ENCODE data around the gene ITM2B. TPM values are rescaled to one million over a fixed set of nuclear protein-coding genes. Genes with fewer than 3 reads are reported as not detected.
"Not testable (repeated sequence)": the region's sequence is repeated elsewhere in the genome, so short reads cannot be mapped to it uniquely, and the experiment has no call there.

ITM2B gene
- total and polyA plus RNA-seq, 11 donors, result 255 to 772 (median 489) TPM

GRCh38 chr13:48194379-48194754 lies 38.6 kb upstream of the ITM2B start:
- no peaks in the 10 kb centered on the region for H3K27me3 ChIP-seq
- 68 to 77% (median 73%) methylated on average over 3 of the region's 3 CpGs for WGBS, 4 donors
- TF ChIP-seq CTCF (IDR thresholded peaks at IDR 0.05), result no peak
- TF ChIP-seq POLR2A (IDR thresholded peaks at IDR 0.05), result no peak
- intact Hi-C loops (cut with DNase I), result no loop called here
- H3K4me1 ChIP-seq, result peaks cover 0 to 24% (median 0%) of the 10 kb centered on the region in 12 donors
- DNase-seq, result no peak
- H3K4me3 ChIP-seq, result no peak overlapping the region
- peak overlapping the region in 1 of 12 donors; percentile 24 for H3K27ac ChIP-seq
- H3K9me3 ChIP-seq, result no peaks in the 10 kb centered on the region
- peak in 2 of 4 donors; percentile 28 to 55 for ATAC-seq
- no peaks in the 10 kb centered on the region for H3K36me3 ChIP-seq

- Histone ChIP-seq H3K9me3 (no peaks in the 10 kb centered on the region), H3K27me3 (no peaks in the 10 kb centered on the region), H3K4me1 (peaks cover 0 to 6% (median 0%) of the 10 kb centered on the region in 12 donors), H3K4me3 (no peak overlapping the region), H3K36me3 (no peaks in the 10 kb centered on the region), H3K27ac (no peak overlapping the region)
- DNase-seq (no peak), ATAC-seq (no peak)
- TF ChIP-seq POLR2A (IDR thresholded peaks at IDR 0.05) (no peak), CTCF (IDR thresholded peaks at IDR 0.05) (no peak)
- intact Hi-C loops (cut with DNase I), result no loop called here
- 75 to 81% (median 78%) methylated on average over 4 of the region's 4 CpGs for WGBS, 4 donors
Measured at GRCh38 chr13:48199404-48199946, 33.5 kb upstream of the ITM2B start.

GRCh38 chr13:48201044-48201443 lies 32.0 kb upstream of the ITM2B start:
- TF ChIP-seq POLR2A (IDR thresholded peaks at IDR 0.05) (no peak), CTCF (IDR thresholded peaks at IDR 0.05) (no peak)
- WGBS, 4 donors, result 81 to 97% (median 93%) methylated on average over 2 to 3 of the region's 3 CpGs

GRCh38 chr13:48207207-48207606 lies 25.8 kb upstream of the ITM2B start:
- intact Hi-C loops (cut with DNase I), result loop anchor here in 1 of 10 donors (2.0 kb wide), 1 partner anchor 26 kb away; no protein-coding TSS in a partner anchor

More at GRCh38 chr13:48201044-48201443, 32.0 kb upstream of the ITM2B start:
- H3K27ac ChIP-seq, result no peak overlapping the region
- H3K36me3 ChIP-seq, result no peaks in the 10 kb centered on the region
- no peak overlapping the region for H3K4me3 ChIP-seq
- intact Hi-C loops (cut with DNase I), result no loop called here
- DNase-seq (no peak), ATAC-seq (no peak)
- H3K4me1 ChIP-seq, result no peaks in the 10 kb centered on the region
- no peaks in the 10 kb centered on the region for H3K27me3 ChIP-seq
- peaks cover 0 to 4% (median 0%) of the 10 kb centered on the region in 12 donors for H3K9me3 ChIP-seq

GRCh38 chr13:48210178-48210577 lies 22.8 kb upstream of the ITM2B start:
- WGBS, 4 donors, result 80 to 91% (median 87%) methylated on average over 3 of the region's 3 CpGs
- Histone ChIP-seq H3K36me3 (no peaks in the 10 kb centered on the region), H3K9me3 (peaks cover 0 to 17% (median 0%) of the 10 kb centered on the region in 12 donors), H3K4me1 (peaks cover 0 to 8% (median 0%) of the 10 kb centered on the region in 12 donors), H3K4me3 (no peak overlapping the region), H3K27me3 (no peaks in the 10 kb centered on the region), H3K27ac (no peak overlapping the region)
- intact Hi-C loops (cut with DNase I), result no loop called here
- no peak for DNase-seq
- no peak for TF ChIP-seq CTCF (IDR thresholded peaks at IDR 0.05)
- TF ChIP-seq POLR2A (IDR thresholded peaks at IDR 0.05), result no peak
- ATAC-seq, result no peak

More at GRCh38 chr13:48207207-48207606, 25.8 kb upstream of the ITM2B start:
- not testable (repeated sequence) for H3K27ac ChIP-seq, H3K27me3 ChIP-seq, H3K4me1 ChIP-seq, H3K4me3 ChIP-seq, ATAC-seq, H3K36me3 ChIP-seq, DNase-seq
- 86 to 88% (median 87%) methylated on average over 4 of the region's 4 CpGs for WGBS, 4 donors
- H3K9me3 ChIP-seq, result peaks cover 0 to 17% (median 0%) of the 10 kb centered on the region in 12 donors
